H1 (cell line): ENCODE measurements around the gene ESYT1. TPM values are rescaled to one million over a fixed set of nuclear protein-coding genes. Genes with fewer than 3 reads are reported as not detected.

Experiments used
- ASH2L ChIP-seq: fragments of 200-600, 300-600 bp; sonication (generic); IDR thresholded peaks from one replicate; pipeline ENCODE4 v1.7.1; 2017; ENCODE audit warnings: low read length
- BACH1 ChIP-seq: IDR thresholded peaks from 2 replicates; pipeline ENCODE4 v1.6.1; 2012; ENCODE audit warnings: low read length, improper control_type of control experiment
- CBX8 ChIP-seq: fragments of 300-800, 300-1000 bp; sonication (generic); IDR thresholded peaks from 2 replicates; pipeline ENCODE4 v1.7.1; 2016; ENCODE audit warnings: low read depth, low read length, borderline replicate concordance
- CREB1 ChIP-seq: IDR thresholded peaks from 2 replicates; pipeline ENCODE4 v1.6.1; 2012; ENCODE audit warnings: inconsistent platforms
- EP300 ChIP-seq, 2 experiments: IDR thresholded peaks; 1 replicate in 1 of 2; 2 replicates in 1 of 2; pipeline ENCODE4 v1.6.1; 2011 to 2012; ENCODE audit warnings: low read depth in 2 of 2, low read length in 2 of 2, mild to moderate bottlenecking in 2 of 2, borderline replicate concordance in 1 of 2, inconsistent platforms in 1 of 2, moderate library complexity in 1 of 2
- GABPA ChIP-seq: IDR thresholded peaks from 2 replicates; pipeline ENCODE4 v1.6.1; 2011; ENCODE audit warnings: mild to moderate bottlenecking, low read length, moderate library complexity, borderline replicate concordance; ENCODE audit not compliant: insufficient read depth
- HDAC6 ChIP-seq: IDR thresholded peaks from one replicate; pipeline ENCODE4 v1.7.1; 2012; ENCODE audit warnings: low read depth, mild to moderate bottlenecking, inconsistent platforms, low read length, moderate library complexity
- KDM1A ChIP-seq: fragments of 200-600, 300-600 bp; sonication (generic); IDR thresholded peaks from 2 replicates; pipeline ENCODE4 v1.7.1; 2016; ENCODE audit warnings: mild to moderate bottlenecking, low read length, borderline replicate concordance
- KDM5A ChIP-seq: fragments of 200-600 bp; IDR thresholded peaks from 2 replicates; pipeline ENCODE4 v1.7.1; 2012; ENCODE audit warnings: mild to moderate bottlenecking, low read length, inconsistent platforms, mixed read lengths
- NRF1 ChIP-seq: IDR thresholded peaks from 2 replicates; pipeline ENCODE4 v1.6.1; 2011; ENCODE audit warnings: mild to moderate bottlenecking, low read depth, low read length, improper control_type of control experiment
- RAD21 ChIP-seq, 2 experiments: IDR thresholded peaks in 1 of 2; conservative IDR thresholded peaks in 1 of 2; 2 replicates each; pipeline ENCODE4 v1.6.1; 2011; ENCODE audit warnings: low read depth in 2 of 2, low read length in 2 of 2, improper control_type of control experiment in 1 of 2, inconsistent platforms in 1 of 2, mild to moderate bottlenecking in 1 of 2, moderate library complexity in 1 of 2
- RFX5 ChIP-seq: IDR thresholded peaks from 2 replicates; pipeline ENCODE4 v1.6.1; 2011; ENCODE audit warnings: low read depth, low read length, improper control_type of control experiment, borderline replicate concordance
- SIRT6 ChIP-seq: IDR thresholded peaks from one replicate; pipeline ENCODE4 v1.7.1; 2012; ENCODE audit warnings: low read length, inconsistent platforms
- SP1 ChIP-seq: IDR thresholded peaks from 2 replicates; pipeline ENCODE4 v1.6.1; 2011; ENCODE audit warnings: low read depth, low read length
- SUZ12 ChIP-seq: fragments of 200-600 bp; sonication (generic); IDR thresholded peaks from 2 replicates; pipeline ENCODE4 v1.6.1; 2012; ENCODE audit warnings: mild to moderate bottlenecking, inconsistent platforms, low read length, moderate library complexity, mixed read lengths
- TAF1 ChIP-seq: IDR thresholded peaks from 2 replicates; pipeline ENCODE4 v1.6.1; 2011; ENCODE audit warnings: mild to moderate bottlenecking, low read depth, low read length
- TCF12 ChIP-seq: IDR thresholded peaks from 2 replicates; pipeline ENCODE4 v1.6.1; 2011; ENCODE audit warnings: low read depth, mild to moderate bottlenecking, low read length
- TEAD4 ChIP-seq: IDR thresholded peaks from 2 replicates; pipeline ENCODE4 v1.6.1; 2012; ENCODE audit warnings: low read depth, low read length, inconsistent platforms, mixed read lengths
- ZNF274 ChIP-seq: IDR thresholded peaks from 2 replicates; pipeline ENCODE4 v1.7.0; 2012; ENCODE audit warnings: low read length, borderline replicate concordance; ENCODE audit errors: extremely low read depth
- polyA plus RNA-seq, 7 experiments: library from polyadenylated mRNA; depleted of rRNA in 3 of 7; stranded (reverse) in 5 of 7; unstranded in 2 of 7; fragments of >200 nt in 5 of 7; fragments of 200-250 nt in 2 of 7; gene quantifications; 1 replicate in 5 of 7; 2 replicates in 1 of 7; 4 replicates in 1 of 7; pipeline versions ENCODE4 v1.2.1 to v1.2.3, GENCODE V29; 2011 to 2013; ENCODE audit warnings: missing spikeins in 2 of 7, mixed read lengths in 2 of 7
- total RNA-seq: library from RNA; stranded (reverse); fragmentation: NEBNext Ultra II Directional; extraction: Animal tissue kit (Norgen Biotek cat#: 25700); gene quantifications from 2 replicates; pipeline ENCODE4 v1.2.1, GENCODE V29; 2021
- TF ChIP-seq, protein P1 (sequence below): IDR thresholded peaks from 2 replicates; pipeline ENCODE4 v1.6.1; 2012; ENCODE audit warnings: low read length, inconsistent platforms
- TF ChIP-seq, protein P2 (sequence below): IDR thresholded peaks from 2 replicates; pipeline ENCODE4 v1.6.1; 2012; ENCODE audit warnings: inconsistent platforms

Gene ESYT1
- total and polyA plus RNA-seq, 2 of the 8 experiments (the other 6 are each of a cell fraction or from before 2014, with no cell fraction given) = 86.9 to 165 TPM

DNA sequence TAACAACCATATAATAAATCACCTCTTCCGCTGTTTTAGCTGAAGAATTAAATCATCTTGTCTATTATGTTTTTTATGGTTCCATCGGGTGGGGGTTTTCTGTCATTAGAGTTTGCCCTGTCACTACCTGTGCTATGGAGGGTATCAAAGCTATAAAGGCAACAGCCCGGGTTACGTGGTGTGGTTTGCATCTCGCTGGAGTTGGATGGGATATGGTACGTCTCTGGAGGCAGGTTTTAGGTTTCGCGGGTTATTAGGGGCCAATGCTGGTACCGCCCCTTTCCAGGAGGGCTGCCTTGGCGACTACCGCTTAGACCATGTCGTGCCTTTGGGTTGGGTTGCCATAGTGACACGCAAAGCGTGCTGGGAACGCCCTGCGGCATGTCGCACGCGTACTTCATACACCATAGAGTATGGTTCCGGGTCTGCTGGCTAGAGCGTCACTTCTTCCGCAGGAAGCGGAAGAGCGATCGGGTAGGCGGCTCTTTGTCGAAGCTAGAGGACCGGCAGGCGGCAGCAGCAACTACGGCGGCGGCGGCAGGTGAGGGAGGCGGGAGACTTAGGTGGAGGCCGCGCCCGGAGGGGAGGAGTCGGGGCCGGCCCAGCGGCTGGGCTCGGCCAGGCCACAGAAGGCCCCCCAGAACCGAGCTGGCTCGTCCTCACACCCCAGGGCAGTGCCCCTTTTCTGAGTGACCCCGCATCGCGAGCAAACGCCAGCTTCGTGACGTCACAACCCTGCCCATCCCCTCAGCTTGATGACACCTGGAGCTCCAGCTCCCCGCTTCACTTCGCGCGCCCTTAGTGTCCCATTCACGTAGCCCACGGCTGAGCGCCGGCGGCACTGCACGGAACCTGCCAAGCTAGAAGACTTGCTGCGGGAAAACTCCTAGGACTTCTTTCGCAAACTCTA, 10.0 kb upstream of the ESYT1 start, which contains the start of gene ZC3H10 (continued):
- TF ChIP-seq RFX5 (no peak), SUZ12 (no peak), TAF1 (peak; percentile 90), RAD21 (IDR thresholded peaks at IDR 0.05 in 1 of 2, conservative IDR thresholded peaks at IDR 0.05 in 1 of 2; ENCODE audit: low read depth in 2 of 2, low read length in 2 of 2) (peak in 1 of 2 experiments; percentile 10; a peak in 1 of 4 replicates), HDAC6 (no peak), SP1 (peak; percentile 17), CREB1 (peak; percentile 77), KDM1A (no peak), SIRT6 (peak; percentile 57), ZNF274 (no peak), NRF1 (0 out of 2 replicates have a peak, but pooled peaks have one; percentile 3), CBX8 (no peak), BACH1 (no peak), ASH2L (no peak), KDM5A (no peak; the same call in 1 of the 2 replicates), TEAD4 (peak; percentile 73), GABPA (peak; percentile 88; the same call in 1 of the 2 replicates), TCF12 (0 out of 2 replicates have a peak, but pooled peaks have one; percentile 68), EP300 (IDR thresholded peaks at IDR 0.05; ENCODE audit: borderline replicate concordance in 1 of 2, low read depth in 2 of 2, low read length in 2 of 2) (peak; percentile 2 to 64; a peak in 2 of 3 replicates)
- TF ChIP-seq, protein P1, sequence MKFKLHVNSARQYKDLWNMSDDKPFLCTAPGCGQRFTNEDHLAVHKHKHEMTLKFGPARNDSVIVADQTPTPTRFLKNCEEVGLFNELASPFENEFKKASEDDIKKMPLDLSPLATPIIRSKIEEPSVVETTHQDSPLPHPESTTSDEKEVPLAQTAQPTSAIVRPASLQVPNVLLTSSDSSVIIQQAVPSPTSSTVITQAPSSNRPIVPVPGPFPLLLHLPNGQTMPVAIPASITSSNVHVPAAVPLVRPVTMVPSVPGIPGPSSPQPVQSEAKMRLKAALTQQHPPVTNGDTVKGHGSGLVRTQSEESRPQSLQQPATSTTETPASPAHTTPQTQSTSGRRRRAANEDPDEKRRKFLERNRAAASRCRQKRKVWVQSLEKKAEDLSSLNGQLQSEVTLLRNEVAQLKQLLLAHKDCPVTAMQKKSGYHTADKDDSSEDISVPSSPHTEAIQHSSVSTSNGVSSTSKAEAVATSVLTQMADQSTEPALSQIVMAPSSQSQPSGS = peak; percentile 96
- TF ChIP-seq, protein P2, sequence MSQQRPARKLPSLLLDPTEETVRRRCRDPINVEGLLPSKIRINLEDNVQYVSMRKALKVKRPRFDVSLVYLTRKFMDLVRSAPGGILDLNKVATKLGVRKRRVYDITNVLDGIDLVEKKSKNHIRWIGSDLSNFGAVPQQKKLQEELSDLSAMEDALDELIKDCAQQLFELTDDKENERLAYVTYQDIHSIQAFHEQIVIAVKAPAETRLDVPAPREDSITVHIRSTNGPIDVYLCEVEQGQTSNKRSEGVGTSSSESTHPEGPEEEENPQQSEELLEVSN = peak; percentile 73
